ENCODE measurements around the gene GNA12. TPM values are rescaled to one million over a fixed set of nuclear protein-coding genes. Genes with fewer than 3 reads are reported as not detected.
A peak's percentile ranks its signal among the peaks of the same experiment; 100 is the strongest.
"Not testable (repeated sequence)": the region's sequence is repeated elsewhere in the genome, so short reads cannot be mapped to it uniquely, and the experiment has no call there.

GNA12 gene
- total RNA-seq, 1 donor from 2014 or later = 48.5 TPM

DNA sequence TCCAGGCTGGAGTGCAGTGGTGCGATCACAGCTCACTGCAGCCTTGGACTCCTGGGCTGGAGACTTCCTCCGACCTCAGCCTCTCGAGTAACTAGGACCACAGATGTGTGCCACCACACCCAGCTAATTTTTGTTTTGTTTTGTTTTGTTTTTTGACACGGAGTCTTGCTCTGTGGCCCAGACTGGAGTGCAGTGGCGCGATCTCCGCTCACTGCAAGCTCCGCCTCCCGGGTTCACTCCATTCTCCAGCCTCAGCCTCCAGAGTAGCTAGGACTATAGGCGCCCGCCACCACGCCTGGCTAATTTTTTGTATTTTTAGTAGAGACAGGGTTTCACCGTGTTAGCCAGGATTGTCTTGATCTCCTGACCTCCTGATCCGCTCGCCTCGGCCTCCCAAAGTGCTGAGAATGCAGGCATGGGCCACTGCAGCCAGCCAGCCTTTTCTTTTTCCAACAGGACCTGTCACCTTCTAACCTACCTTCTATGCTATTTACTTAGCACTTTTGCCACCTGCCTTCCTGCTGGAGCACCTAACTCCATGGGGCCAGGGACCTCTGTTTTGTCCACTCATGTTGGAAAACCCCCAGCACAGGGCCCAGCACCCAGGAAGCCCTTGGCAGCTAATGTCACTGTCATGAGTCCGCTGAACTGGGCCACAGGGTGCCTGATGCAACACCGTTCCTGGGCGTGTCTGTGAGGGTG, 150.5 kb downstream of the GNA12 start:
- DNase-seq (ENCODE audit: low spot score) = not testable (repeated sequence)

DNA sequence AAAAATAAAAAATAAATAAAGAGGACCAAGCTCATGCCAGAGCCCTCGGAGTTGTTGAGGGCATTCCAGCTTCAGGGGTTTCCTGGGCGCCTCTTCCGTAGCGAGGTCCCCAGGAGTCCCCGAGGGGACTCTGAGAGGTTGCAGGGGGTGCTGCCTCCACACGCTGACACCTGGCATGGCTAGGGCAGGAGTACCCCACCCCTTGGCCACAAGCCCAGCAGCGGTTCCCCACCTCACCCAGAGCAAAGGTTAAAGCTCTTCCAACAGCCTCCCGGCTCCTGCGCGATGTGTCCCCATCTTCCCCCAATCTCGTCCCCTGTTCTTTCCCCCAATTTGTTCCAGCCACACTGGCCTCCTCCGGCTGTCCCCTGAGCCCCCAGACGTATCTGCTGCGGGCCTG, 151.6 kb downstream of the GNA12 start:
- DNase-seq (ENCODE audit: low spot score) = no peak

DNA sequence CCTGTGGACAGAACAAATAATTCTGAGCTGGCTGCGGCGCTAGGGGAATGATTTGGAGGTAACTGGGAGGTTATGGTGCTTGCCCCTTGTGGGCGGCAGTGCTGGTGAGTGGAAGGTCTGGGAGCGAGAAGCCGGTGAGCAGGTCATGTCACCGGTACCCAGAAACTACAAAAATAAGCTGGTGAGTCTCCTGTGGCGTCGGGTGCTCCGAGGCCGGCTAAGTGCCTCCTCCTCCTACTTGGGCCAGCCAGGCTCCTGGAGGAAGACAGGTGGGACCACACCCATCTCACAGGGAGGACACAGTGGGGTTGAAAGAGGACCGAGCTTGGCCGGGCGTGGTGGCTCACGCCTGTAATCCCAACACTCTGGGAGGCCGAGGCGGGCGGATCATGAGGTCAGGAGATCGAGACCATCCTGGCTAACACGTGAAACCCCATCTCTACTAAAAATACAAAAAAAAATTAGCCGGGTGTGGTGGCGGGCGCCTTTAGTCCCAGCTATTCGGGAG, 152.1 kb downstream of the GNA12 start:
- not testable (repeated sequence) for DNase-seq (ENCODE audit: low spot score)

DNA sequence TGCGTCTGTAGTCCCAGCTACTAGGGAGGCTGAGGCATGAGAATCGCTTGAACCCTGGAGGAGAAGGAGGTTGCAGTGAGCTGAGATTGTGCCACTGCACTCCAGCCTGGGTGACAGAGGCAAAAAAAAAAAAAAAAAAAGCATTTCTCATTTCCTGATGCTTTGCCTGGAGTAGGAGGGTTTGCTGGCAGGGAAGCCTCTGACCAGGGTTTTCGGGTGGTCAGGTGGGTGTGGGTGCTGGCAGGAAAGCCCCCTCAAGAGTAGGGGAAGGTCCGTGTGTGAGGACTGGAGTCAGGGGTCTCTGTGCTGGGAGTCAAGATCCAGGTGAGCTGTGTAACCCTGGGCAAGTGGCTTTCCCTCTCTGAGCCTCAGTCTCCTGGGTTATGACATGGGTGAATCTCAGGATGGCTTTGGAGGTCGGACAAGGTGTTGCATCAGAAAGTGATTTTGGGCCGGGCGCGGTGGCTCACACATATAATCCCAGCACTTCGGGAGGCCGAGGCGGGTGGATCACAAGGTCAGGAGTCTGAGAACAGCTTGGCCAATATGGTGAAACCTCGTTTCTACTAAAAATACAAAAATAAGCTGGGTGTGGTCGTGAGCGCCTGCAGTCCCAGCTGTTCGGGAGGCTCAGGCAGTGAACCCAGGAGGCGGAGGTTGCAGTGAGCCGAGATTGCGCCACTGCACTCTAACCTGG, 152.9 kb downstream of the GNA12 start:
- no peak for DNase-seq (ENCODE audit: low spot score)

DNA sequence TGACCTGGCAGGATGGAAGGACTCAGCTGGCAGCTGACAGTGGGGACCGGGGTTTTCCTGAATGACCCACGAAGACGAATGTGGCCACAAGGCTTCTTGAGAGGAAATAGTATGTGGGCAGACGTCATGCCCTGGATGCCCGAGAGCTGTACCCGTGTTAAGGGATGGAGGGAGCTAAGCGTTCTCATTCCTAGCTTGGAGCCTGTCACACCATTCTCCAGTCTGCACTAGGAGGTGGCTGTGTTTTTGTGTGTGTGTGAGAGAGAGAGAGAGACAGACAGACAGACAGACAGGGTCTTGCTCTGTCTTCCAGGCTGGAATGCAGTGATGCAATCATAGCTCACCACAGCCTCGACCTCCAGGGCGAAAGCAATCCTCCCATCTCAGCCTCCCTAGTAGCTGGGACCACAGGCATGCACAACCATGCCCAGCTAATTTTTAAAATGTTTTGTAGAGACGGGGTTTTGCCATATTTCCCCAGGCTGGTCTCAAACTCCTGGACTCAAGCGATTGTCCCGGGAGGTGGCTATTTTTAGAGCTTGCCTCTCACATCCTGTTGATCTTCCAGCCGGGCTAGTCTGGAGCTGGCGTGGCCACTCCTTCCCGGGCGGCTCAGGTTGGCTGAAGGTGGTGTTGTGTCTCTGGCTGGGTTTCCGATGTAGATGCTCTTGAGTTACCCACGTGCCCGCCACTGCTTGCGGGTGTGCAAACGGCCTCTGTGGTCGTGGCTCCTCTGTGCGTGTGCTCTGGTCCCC, 154.0 kb downstream of the GNA12 start:
- DNase-seq (ENCODE audit: low spot score) = no peak

DNA sequence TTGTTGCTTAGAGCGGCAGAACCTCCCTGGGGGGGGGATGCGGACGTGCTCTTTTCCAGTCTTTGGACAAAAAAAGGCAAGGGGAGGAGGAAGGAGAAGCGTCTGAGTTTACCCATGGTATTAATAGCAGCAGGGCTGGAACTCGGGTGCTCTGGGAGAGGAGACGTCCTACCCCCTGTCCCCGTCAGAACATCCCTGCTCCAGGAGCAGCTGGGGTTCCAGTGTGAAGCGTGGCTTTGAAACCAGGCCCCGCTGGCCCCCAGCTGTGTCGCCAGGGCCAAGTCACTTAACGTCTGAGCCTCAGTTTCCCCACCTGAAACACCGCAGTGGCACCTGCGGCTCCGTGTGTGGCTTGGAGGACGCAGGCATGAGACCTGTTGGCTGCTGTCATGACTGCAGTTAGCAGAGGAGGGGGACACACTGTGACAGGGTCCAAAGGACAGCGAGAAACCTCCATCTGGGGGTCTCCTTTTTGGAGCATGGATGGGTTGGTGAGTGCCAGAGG, 154.7 kb downstream of the GNA12 start:
- no peak for DNase-seq (ENCODE audit: low spot score)

DNA sequence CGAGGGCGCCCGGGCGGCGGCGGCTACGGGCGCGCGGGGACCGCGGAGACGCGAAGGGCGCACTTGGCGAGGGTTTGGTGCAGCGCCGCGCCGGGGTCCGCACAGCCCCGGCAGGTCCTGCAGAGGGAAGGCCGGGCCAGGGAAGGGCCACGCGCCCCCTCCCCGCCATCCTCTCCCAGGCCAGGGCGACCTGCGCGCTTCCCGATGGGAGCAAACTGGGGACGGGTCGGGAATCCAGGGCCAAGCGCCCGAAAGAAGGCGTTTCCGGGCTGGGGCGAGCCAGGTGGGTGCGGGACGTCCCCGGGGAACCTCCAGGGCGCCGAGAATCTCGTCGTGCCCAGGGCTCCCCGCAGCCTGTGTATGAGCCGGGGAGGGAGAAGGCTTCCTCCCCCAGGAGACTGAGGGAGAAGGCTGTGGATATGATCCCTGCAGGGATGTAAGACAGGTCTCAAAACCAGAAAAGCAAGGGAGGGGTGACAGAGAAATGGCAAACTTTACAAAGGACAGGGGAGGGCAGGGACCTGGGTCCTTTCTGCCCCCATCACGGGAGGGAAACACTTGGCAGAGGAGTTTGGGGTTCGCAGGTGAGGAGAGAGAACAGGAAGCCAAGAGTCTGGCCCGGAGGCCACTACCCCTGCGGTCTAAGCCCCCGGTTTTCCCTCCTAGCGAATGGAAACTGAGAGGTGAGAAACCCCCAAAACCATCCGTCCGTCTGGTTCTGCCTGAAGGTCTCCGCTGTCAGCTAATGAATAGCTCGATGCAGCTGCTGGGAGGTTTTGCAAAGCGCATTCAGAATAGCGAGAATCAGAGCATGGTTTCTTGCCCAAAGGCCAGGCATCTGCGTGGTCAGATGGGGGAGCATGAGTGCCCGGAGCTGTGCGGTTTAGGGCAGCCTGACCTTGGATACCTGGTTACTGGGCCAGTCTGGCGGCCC, 155.4 kb downstream of the GNA12 start:
- no peak for DNase-seq (ENCODE audit: low spot score)

DNA sequence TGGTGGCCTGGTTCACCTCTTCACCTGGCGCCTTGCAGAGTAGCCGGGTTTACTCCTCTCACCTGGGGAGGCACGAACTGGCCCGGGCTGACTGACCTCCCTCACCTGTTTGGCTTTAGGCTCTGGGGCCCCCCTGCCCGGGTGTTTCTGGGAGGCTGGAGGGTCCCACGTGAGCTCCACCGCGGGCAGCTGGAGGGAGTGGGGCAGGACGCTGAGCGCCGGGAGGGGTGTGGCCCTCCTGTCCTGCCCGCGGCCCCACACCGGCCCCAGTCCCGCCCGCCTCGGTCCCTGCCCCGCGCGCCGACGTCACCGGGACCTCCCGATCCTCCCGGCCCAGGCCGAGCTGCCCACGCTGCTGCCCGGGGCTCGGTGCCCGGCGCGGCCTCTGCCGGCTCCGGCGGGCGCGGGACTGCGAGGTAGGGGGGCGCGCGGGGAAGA, 156.2 kb downstream of the GNA12 start, which contains the start of gene AMZ1:
TSS of gene AMZ1 (plus strand) at position 322 of the 438 bp plus-strand sequence. CDS start 12,250 bp downstream, outside the sequence.
- DNase-seq (ENCODE audit: low spot score) = no peak

DNA sequence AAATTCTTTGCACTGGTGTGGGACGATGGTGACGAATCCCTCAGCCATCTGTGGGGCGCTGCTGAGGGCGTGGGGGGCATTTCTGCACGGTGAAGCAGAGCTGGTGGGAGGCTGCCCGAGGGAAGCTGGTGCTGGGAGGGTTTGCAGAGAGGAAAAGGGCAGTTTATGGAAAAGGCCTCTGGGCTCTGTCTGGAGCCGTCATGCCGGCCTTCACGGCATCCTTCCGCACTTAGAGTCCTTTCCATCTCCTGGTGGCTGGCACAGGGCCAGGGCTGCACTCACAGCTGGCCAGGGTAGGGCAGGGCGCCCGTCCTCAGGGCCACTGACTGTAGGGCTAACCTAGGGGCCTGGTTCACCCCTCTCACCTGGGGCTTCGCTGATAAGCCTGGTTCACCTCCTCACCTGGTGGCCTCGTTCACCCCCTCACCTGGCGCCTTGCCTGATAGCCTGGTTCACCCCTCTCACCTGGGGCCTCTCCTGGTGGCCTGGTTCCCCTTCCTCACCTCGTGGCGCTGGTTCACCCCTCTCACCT, 156.7 kb downstream of the GNA12 start:
- no peak for DNase-seq (ENCODE audit: low spot score)

DNA sequence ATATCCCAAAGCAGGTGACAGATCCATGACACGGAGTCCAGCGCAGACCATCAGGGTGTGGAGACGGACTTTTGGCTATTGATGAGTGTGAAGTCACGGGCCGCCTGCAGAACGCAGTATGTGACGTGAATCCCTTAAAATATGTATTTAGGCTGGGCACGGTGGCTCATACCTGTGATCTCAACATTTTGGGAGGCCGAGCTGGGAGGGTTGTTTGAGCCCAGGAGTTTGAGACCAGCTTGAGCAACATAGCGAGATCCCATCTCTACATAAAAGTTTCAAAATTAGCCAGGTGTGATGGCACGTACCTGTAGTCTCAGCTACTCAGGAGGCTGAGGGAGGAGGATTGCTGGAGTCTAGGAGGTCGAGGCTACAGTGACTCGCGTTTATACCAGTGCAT, 158.0 kb downstream of the GNA12 start:
- DNase-seq (ENCODE audit: low spot score) = no peak

DNA sequence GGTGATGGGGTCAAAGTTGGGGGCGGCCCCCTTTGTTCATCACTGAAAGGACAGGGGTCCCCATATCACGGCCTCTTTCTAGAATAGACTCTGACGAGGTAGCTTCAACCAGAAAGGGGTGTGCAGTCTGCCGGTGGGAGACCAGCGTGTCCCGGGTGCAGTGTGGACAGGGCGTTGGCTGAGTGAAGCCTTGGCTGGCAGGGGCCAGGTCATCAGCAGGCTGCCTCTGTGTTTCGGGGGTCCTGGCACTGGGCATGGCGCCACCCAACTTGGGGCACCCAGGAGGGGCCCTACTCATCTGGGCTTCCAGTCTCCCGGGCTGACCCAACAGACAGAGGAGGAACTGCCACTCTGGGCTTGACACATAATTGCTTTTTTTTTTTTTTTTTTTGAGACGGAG, 159.6 kb downstream of the GNA12 start:
- DNase-seq (ENCODE audit: low spot score) = no peak

DNA sequence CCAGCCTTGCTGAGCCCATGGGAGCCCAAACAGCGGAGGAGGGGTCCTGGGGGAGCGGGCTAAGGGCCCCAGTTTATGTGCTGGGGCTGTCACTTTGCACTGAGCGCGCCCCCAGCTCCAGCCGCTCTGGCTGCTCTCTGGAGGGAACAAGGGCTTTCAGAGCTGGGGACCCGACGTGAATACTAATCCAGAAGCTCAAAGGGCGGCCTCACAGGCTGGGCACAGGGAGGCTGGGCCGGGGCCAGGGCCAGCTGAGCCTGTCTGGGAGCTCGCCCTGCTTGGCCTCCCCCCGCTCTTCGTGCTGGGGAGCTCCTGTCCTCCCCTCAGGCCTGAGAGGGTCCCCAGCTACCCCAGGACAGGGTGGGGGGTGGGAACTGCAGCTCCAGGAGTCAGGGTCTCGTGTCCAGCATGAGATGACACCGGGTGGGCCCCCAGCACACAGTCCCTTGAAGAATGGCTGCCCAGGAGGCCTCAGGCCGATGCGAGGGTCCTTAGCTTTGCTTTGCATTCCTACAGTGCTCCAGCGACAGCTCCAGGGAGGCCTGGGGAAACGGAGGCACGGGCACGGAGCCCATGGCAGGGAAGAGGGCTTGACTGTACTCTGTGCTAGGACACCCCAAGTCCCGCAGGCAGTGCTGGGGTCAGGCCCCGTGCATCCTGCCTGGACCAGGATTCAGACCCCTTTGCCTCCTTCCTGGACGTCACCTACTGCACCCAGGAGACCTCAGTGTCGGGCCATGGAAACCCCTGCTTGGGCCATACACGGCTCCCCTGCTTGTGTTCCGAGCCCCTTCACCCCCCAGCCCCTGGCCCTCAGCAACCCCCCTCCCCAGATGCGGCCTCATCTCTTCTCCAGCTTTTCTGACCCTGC, 161.9 kb downstream of the GNA12 start:
- DNase-seq (ENCODE audit: low spot score) = no peak

DNA sequence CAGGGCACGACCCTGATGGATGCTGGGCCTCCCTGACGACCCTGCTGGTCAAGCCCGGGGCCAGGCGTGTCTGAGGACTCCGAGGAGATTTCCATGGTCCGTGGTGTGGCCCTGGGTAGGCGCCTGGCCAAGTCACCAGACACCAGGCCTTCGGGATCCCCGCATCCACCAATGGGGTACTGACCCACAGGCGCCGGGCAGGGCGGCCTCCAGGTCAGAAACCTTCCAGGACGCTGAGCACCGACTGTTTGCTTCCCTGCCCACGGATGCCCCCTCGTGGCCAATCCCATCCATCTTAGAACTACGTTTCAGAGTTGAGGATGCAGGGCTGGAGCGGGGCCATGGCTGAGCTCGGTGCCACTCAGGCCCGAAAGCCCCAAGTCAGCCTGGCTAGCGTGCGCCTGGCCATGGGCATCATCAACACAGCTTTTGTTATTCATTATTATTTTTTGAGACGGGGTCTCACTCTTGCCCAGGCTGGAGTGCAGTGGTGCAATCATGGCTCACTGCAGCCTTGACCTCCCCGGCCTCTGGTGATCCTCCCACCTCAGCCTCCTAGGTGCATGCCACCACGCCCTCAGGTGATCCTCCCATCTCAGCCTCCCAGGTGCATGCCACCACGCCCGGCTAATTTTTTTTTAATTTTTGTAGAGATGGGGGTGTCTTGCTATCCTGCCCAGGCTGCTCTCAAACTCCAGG, 163.2 kb downstream of the GNA12 start:
- peak; percentile 78 for DNase-seq (ENCODE audit: low spot score)

DNA sequence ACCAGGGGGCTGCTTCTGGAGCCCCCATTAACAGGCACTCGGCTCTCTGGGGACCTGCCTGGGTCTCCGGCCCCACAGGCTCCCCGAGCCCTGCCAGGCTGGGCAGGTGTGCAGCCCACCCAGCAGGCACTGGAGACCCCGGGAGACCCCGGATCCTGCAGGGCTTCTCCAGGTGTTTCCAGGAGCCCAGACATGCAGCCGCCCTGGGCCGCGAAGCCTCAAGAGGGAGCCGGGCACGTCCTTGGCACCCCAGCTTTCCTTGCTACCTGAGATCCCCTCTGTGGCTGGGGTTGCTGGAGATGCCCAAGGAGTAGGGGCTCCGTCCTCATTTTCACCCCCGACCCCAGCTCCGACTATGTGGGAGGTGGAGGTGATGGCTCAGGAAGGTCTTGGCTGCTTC, 163.9 kb downstream of the GNA12 start:
- DNase-seq (ENCODE audit: low spot score) = no peak

DNA sequence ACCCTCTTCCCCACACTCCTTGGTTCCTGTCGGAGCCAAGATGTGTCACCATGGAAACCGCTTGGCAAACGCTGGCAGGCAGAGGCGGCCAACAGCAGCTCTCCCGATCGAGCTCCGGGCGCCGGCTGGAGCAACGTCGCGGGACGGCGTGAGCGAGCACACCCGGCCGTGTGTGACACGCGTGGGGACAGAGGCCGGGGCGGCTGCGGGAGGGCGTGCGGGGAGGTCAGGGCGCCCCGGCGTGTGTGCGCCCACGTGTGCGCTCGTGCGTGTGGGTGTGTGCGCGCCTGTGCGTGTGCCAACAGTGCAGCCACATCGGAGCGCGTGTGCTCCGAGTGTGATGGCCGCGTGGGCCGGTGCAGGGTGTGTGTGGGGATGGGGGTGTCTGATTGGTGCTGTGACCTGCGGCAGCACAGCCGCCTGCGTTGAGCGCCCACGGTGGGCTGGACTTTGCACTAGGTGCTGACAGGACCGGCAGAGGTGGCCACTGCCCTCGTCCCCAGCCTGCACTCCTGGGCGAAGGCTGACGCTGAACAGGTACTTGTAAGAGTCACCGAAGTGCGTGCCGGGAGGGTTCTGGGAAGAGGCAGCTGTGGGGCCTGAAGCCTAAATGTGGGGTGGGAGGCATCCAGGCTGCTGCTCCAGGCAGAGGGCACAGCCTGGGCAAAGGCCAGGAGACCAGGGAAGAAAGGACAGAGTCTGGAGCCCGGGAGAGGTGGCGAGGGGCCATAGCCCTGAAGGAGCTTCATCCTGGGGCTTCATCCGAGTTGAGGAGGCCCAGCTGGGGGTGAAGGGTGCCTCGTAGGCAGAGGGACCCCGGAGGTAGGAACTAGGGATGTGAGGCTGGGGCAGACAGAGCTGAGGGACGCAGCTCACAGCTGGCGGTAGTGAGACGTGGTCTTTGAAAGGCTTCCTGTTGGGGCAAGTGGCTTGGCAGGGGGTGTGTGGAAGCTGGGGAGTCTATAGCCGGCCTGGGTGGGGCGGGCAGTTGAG, 164.7 kb downstream of the GNA12 start:
- not testable (repeated sequence) for DNase-seq (ENCODE audit: low spot score)

DNA sequence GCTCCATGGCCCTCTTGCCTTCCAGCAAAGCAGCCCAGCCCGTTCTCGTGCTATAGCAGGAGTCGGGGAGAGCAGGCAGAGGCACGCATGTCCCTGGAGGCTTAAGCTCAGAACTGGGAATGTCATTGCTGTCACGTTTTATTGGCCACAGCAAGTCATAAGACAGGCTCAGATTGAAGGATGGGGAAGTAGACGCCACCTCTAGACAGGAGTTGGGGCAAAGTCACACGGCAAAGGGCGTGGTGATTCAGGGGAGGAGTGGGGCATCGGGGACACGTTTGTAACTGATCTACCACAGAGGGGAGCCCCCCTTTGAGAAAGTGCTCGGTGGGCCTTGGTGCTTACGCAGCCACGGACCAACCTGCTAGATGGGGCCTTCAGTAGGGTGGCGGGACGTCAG, 165.7 kb downstream of the GNA12 start:
- DNase-seq (ENCODE audit: low spot score) = not testable (repeated sequence)
